Breast epithelium (tissue), 3 donors: ENCODE data around the gene GTPBP1.

Experiments
- POLR2A ChIP-seq: fragments of 450-650 bp; IDR thresholded peaks from one replicate; pipeline ENCODE4 v1.6.1; 2016; ENCODE audit warnings: antibody characterized with exemption, mild to moderate bottlenecking, moderate library complexity
- TF ChIP-seq, protein P1 (sequence below), 3 donors: fragments of 450-650 bp; IDR thresholded peaks; one replicate each; pipeline ENCODE4 v1.5.1; 2016 to 2017; ENCODE audit warnings: antibody characterized with exemption in 3 of 3, mild to moderate bottlenecking in 3 of 3, moderate library complexity in 3 of 3

- TF ChIP-seq, protein P1, sequence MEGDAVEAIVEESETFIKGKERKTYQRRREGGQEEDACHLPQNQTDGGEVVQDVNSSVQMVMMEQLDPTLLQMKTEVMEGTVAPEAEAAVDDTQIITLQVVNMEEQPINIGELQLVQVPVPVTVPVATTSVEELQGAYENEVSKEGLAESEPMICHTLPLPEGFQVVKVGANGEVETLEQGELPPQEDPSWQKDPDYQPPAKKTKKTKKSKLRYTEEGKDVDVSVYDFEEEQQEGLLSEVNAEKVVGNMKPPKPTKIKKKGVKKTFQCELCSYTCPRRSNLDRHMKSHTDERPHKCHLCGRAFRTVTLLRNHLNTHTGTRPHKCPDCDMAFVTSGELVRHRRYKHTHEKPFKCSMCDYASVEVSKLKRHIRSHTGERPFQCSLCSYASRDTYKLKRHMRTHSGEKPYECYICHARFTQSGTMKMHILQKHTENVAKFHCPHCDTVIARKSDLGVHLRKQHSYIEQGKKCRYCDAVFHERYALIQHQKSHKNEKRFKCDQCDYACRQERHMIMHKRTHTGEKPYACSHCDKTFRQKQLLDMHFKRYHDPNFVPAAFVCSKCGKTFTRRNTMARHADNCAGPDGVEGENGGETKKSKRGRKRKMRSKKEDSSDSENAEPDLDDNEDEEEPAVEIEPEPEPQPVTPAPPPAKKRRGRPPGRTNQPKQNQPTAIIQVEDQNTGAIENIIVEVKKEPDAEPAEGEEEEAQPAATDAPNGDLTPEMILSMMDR (IDR thresholded peaks at IDR 0.05) = no peak
- no peak for TF ChIP-seq POLR2A
Observed at GRCh38 chr22:38717244-38717643, 11.5 kb downstream of the GTPBP1 start.
